ENCODE results near the gene ZFP91. TPM values are rescaled to one million over a fixed set of nuclear protein-coding genes. Genes with fewer than 3 reads are reported as not detected.

The ZFP91 gene
- total and polyA plus RNA-seq, 2 donors (not counting 3 experiments of a cell fraction or from before 2014, with no cell fraction given) = 20.2 to 52.0 TPM

DNA sequence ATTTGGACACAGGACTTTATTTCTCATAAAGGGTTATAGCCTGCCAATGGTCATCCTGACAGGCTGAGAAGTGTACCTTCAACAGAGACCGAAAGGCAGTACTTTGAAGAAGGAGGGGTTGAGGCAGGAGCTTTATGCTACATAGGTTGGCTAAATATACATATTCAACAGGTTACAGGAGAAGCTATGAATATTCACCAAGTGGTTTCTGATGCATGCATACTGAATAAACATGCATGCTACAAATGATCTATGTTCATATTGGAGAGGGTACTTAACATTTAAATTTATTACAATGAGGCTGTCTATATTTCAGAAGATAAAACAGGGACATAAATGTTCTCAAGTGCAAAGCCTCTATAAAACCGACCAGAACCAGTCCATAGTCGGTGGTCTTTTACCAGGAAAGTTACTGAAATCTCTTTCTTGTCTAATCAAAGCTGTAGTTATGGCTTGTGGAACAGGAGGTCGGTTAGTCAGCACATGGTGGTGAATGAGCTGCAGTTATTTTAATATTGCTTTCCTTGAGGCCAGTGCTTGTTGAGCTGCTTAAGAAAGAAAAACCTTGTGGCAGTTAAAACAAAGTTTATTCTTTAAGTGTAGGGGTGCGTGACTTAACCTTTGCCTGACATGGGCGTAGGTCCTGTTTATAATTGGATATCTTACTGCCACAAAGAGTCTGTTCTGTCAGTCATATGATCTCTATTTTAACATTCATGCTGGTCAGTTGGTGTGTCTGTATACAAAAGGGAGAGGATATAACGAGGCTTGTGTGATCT lies 63.1 kb downstream of the ZFP91 start:
- FAIRE-seq = no peak
- no TSS peak for BruUV-seq (replicated peaks)
- H3K27me3 ChIP-seq (ENCODE audit: control insufficient read depth in 2 of 2, insufficient read depth in 2 of 2, low read length in 2 of 2) = peaks cover 4 to 18% of the 10 kb centered on the region in 2 experiments
- H3K9ac ChIP-seq (replicated peaks; ENCODE audit: extremely low read depth, insufficient read depth, low read length) = no peak overlapping the region
- H2AFZ ChIP-seq (ENCODE audit: low read depth, low read length) = no peak overlapping the region
- no peaks in the 10 kb centered on the region for H3K9me3 ChIP-seq (replicated peaks; ENCODE audit: control insufficient read depth, insufficient read depth, low read length)
- H4K20me1 ChIP-seq (replicated peaks; ENCODE audit: control insufficient read depth, extremely low read depth, insufficient read depth, low read length) = no peaks in the 10 kb centered on the region
- H3K4me1 ChIP-seq (ENCODE audit: control insufficient read depth, extremely low read depth, insufficient read depth, low read length) = no peaks in the 10 kb centered on the region
- no peaks in the 10 kb centered on the region for H3K9me1 ChIP-seq (replicated peaks; ENCODE audit: control insufficient read depth, extremely low read depth, insufficient read depth, low read length)
- CTCF ChIA-PET = interaction anchor here (2.5 kb wide), 1 partner anchor 12 kb away, joined by 7 read pairs; no protein-coding TSS in a partner anchor
- H3K27ac ChIP-seq (ENCODE audit: insufficient read depth, low read depth, low read length) = no peak overlapping the region
- DNase-seq (ENCODE audit: low read depth, low spot score) = no peak
- no peaks in the 10 kb centered on the region for H3K79me2 ChIP-seq (ENCODE audit: control insufficient read depth, insufficient read depth, low read length)
- no peak overlapping the region for H3K4me2 ChIP-seq (ENCODE audit: insufficient read depth, low read length)
- no peaks in the 10 kb centered on the region for H3K36me3 ChIP-seq (ENCODE audit: control insufficient read depth in 2 of 2, extremely low read depth in 1 of 2, insufficient read depth in 2 of 2, low read length in 2 of 2)
- POLR2A ChIA-PET = no interaction called here
- intact Hi-C loops (cut with micrococcal nuclease) = no loop called here
- TF ChIP-seq EZH2 (IDR thresholded peaks at IDR 0.05; ENCODE audit: borderline replicate concordance, low read depth, low read length, severe bottlenecking) (no peak), MYC (IDR thresholded peaks at IDR 0.05; ENCODE audit: low read depth, low read length) (no peak), MAX (IDR thresholded peaks at IDR 0.05; ENCODE audit: insufficient read depth, insufficient read length) (no peak), POLR2A (IDR thresholded peaks at IDR 0.05; ENCODE audit: low read depth, low read length) (no peak), POLR2AphosphoS5 (IDR thresholded peaks at IDR 0.05; ENCODE audit: insufficient read depth, low read depth, low read length) (no peak)
- TF ChIP-seq, protein P1, sequence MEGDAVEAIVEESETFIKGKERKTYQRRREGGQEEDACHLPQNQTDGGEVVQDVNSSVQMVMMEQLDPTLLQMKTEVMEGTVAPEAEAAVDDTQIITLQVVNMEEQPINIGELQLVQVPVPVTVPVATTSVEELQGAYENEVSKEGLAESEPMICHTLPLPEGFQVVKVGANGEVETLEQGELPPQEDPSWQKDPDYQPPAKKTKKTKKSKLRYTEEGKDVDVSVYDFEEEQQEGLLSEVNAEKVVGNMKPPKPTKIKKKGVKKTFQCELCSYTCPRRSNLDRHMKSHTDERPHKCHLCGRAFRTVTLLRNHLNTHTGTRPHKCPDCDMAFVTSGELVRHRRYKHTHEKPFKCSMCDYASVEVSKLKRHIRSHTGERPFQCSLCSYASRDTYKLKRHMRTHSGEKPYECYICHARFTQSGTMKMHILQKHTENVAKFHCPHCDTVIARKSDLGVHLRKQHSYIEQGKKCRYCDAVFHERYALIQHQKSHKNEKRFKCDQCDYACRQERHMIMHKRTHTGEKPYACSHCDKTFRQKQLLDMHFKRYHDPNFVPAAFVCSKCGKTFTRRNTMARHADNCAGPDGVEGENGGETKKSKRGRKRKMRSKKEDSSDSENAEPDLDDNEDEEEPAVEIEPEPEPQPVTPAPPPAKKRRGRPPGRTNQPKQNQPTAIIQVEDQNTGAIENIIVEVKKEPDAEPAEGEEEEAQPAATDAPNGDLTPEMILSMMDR (IDR thresholded peaks at IDR 0.05; ENCODE audit: extremely low read depth in 1 of 2, insufficient read depth in 1 of 2, low read depth in 1 of 2, low read length in 2 of 2) = no peak
- H3K4me3 ChIP-seq (replicated peaks in 1 of 3; ENCODE audit: insufficient read depth in 1 of 3, low read depth in 1 of 3, low read length in 3 of 3) = no peak overlapping the region
- dilution Hi-C loops (cut with MboI; ENCODE audit: extremely low pct_ligation_motif_present, low sequenced_read_pairs) = no loop called here

All from endothelial cell of umbilical vein (primary cell).